Spleen (tissue), 11 donors: ENCODE measurements around the gene CSH1. TPM values are rescaled to one million over a fixed set of nuclear protein-coding genes. Genes with fewer than 3 reads are reported as not detected.
"Not testable (repeated sequence)": the region's sequence is repeated elsewhere in the genome, so short reads cannot be mapped to it uniquely, and the experiment has no call there.

Experiments used
- DNase-seq: peaks from one replicate; pipeline ENCODE4 v3.0.0-alpha.2; 2020
- H3K27ac ChIP-seq, 8 donors: fragments of 200-600 bp; sonication (generic) in 7 of 8; 1 replicate in 4 of 8; 2 replicates in 4 of 8; pipeline versions ENCODE4 v1.5.0 to v1.8.0; 2016 to 2021; ENCODE audit warnings: inconsistent platforms in 4 of 8, mild to moderate bottlenecking in 4 of 8, moderate library complexity in 1 of 8
- H3K27me3 ChIP-seq, 7 donors: fragments of 200-600 bp; sonication (generic) in 6 of 7; replicated peaks in 1 of 7; 1 replicate in 4 of 7; 2 replicates in 3 of 7; pipeline versions ENCODE4 v1.5.0 to v1.8.0; 2016 to 2021; ENCODE audit warnings: inconsistent platforms in 3 of 7, mild to moderate bottlenecking in 1 of 7
- H3K36me3 ChIP-seq, 6 donors: fragments of 200-600 bp; sonication (generic) in 5 of 6; 1 replicate in 4 of 6; 2 replicates in 2 of 6; pipeline versions ENCODE4 v1.5.0 to v1.8.0; 2016 to 2021; ENCODE audit warnings: inconsistent platforms in 2 of 6
- H3K4me1 ChIP-seq, 6 donors: fragments of 200-600 bp; sonication (generic) in 5 of 6; 1 replicate in 3 of 6; 2 replicates in 3 of 6; pipeline versions ENCODE4 v1.5.0 to v1.8.0; 2016 to 2021; ENCODE audit warnings: inconsistent platforms in 3 of 6
- H3K4me3 ChIP-seq, 8 donors: fragments of 200-600 bp; sonication (generic) in 7 of 8; 1 replicate in 4 of 8; 2 replicates in 4 of 8; pipeline versions ENCODE4 v1.5.0 to v1.8.0; 2016 to 2021; ENCODE audit warnings: inconsistent platforms in 4 of 8, mild to moderate bottlenecking in 4 of 8, moderate library complexity in 2 of 8
- H3K9me3 ChIP-seq, 8 donors: fragments of 200-600 bp; sonication (generic) in 7 of 8; 1 replicate in 4 of 8; 2 replicates in 4 of 8; pipeline versions ENCODE4 v1.5.0 to v1.8.0; 2016 to 2021; ENCODE audit warnings: inconsistent platforms in 4 of 8
- CTCF ChIP-seq, 11 experiments: fragments of 200-600 bp in 7 of 11; fragments of 450-650 bp in 4 of 11; sonication (generic) in 4 of 11; IDR thresholded peaks in 8 of 11; conservative IDR thresholded peaks in 3 of 11; 1 replicate in 7 of 11; 2 replicates in 4 of 11; pipeline versions ENCODE4 v1.4.0 to v1.8.0; 2016 to 2021; ENCODE audit warnings: antibody characterized with exemption in 11 of 11, inconsistent platforms in 4 of 11, mild to moderate bottlenecking in 1 of 11
- POLR2A ChIP-seq, 3 donors: fragments of 450-650 bp; IDR thresholded peaks; one replicate each; pipeline ENCODE4 v1.5.1; 2017; ENCODE audit warnings: antibody characterized with exemption in 3 of 3, mild to moderate bottlenecking in 1 of 3
- POLR2AphosphoS5 ChIP-seq, 3 donors: sonication (generic); formaldehyde crosslinking; IDR thresholded peaks; one replicate each; pipeline ENCODE4 v1.5.1; 2017; ENCODE audit warnings: antibody characterized with exemption in 3 of 3
- WGBS, 5 donors: extraction: QIAGEN DNeasy Blood & Tissue Kit in 3 of 5; methylation state at CpG; one replicate each; pipeline versions ENCODE4 v1.1.5 to v1.1.7; 2013 to 2018; 5-methylcytosine and 5-hydroxymethylcytosine counted together
- intact Hi-C: fragments of 100-400 bp; cut with DNase I; formaldehyde crosslinking; loops from one replicate; pipeline ENCODE4 v1.15.0; 2023; ENCODE audit warnings: low total_unique reads
- polyA plus RNA-seq, 3 donors: library from polyadenylated mRNA; stranded (reverse); fragments of 200-250 nt; gene quantifications; one replicate each; pipeline ENCODE4 v1.2.1, GENCODE V29; 2013
- total RNA-seq, 7 donors: library from RNA; depleted of rRNA in 3 of 7; stranded (reverse); fragments of >200 nt in 3 of 7; fragmentation: NEBNext Ultra II Directional in 4 of 7; extraction: Animal tissue kit (Norgen Biotek cat#: 25700) in 4 of 7; gene quantifications; one replicate each; pipeline versions ENCODE4 v1.1.0 to v1.2.1, GENCODE V29; 2016 to 2021
- donor health status: healthy with polysubstance abuse.
- donor health status: DM: no; HTN: no; CAD: no; lungs with moderate emphysema.
- donor health status: DM: no; HTN: no; CAD: no.
- donor health status: Bipolar disorder and iron deficiency.
- donor health status: healthy.
- donor health status: DM: no; HTN: no; CAD: no.
- donor health status: DM: yes; HTN: yes; CAD: no.

The CSH1 gene
- total and polyA plus RNA-seq, 10 donors = not detected

GRCh38 chr17:63927464-63928171, 31.2 kb upstream of the CSH1 start:
- 52 to 64% (median 57%) methylated on average over 6 to 8 of the region's 8 CpGs for WGBS, 5 donors
- peaks cover 47 to 100% (median 85%) of the 10 kb centered on the region in 6 donors for H3K4me1 ChIP-seq
- intact Hi-C loops = loop anchor here (10.0 kb wide), 1 partner anchor 57 kb away; no protein-coding TSS in a partner anchor

GRCh38 chr17:63926164-63926563, 29.8 kb upstream of the CSH1 start:
- no peak for DNase-seq
- Histone ChIP-seq H3K9me3 (no peaks in the 10 kb centered on the region), H3K4me3 (no peak overlapping the region), H3K36me3 (peaks cover 0 to 41% (median 19%) of the 10 kb centered on the region in 6 donors), H3K4me1 (peaks cover 34 to 93% (median 71%) of the 10 kb centered on the region in 6 donors), H3K27ac (peak overlapping the region in 6 of 8 donors; percentile 46 to 94 (median 86)), H3K27me3 (no peaks in the 10 kb centered on the region)
- intact Hi-C loops = loop anchor here (10.0 kb wide), 1 partner anchor 59 kb away; no protein-coding TSS in a partner anchor
- TF ChIP-seq CTCF (IDR thresholded peaks at IDR 0.05 in 8 of 11, conservative IDR thresholded peaks at IDR 0.05 in 3 of 11) (no peak), POLR2A (IDR thresholded peaks at IDR 0.05) (no peak), POLR2AphosphoS5 (IDR thresholded peaks at IDR 0.05) (no peak)
- 82 to 88% (median 84%) methylated on average over 2 of the region's 2 CpGs for WGBS, 5 donors

More at GRCh38 chr17:63927464-63928171, 31.2 kb upstream of the CSH1 start:
- Histone ChIP-seq H3K4me3 (peak overlapping the region in 6 of 8 donors; percentile 59 to 95 (median 74)), H3K36me3 (peaks cover 0 to 41% (median 19%) of the 10 kb centered on the region in 6 donors), H3K27me3 (no peaks in the 10 kb centered on the region), H3K9me3 (no peaks in the 10 kb centered on the region), H3K27ac (peak overlapping the region in 7 of 8 donors; percentile 51 to 94 (median 85))
- peak in 2 of 3 donors; percentile 61 to 72 for TF ChIP-seq POLR2AphosphoS5 (IDR thresholded peaks at IDR 0.05)
- TF ChIP-seq CTCF (IDR thresholded peaks at IDR 0.05 in 8 of 11, conservative IDR thresholded peaks at IDR 0.05 in 3 of 11) = no peak
- TF ChIP-seq POLR2A (IDR thresholded peaks at IDR 0.05) = no peak
- DNase-seq = peak; percentile 79

- WGBS, 5 donors = 49 to 67% (median 54%) methylated on average over 5 of the region's 5 CpGs
- DNase-seq = peak; percentile 90
- H3K27ac ChIP-seq = peak overlapping the region in 6 of 8 donors; percentile 46 to 94 (median 86)
- peak in 1 of 11 experiments; percentile 16 for TF ChIP-seq CTCF (IDR thresholded peaks at IDR 0.05 in 8 of 11, conservative IDR thresholded peaks at IDR 0.05 in 3 of 11)
- peak; percentile 77 to 83 (median 79) for TF ChIP-seq POLR2AphosphoS5 (IDR thresholded peaks at IDR 0.05)
- TF ChIP-seq POLR2A (IDR thresholded peaks at IDR 0.05) = no peak
- H3K36me3 ChIP-seq = peaks cover 0 to 36% (median 19%) of the 10 kb centered on the region in 6 donors
- no peaks in the 10 kb centered on the region for H3K9me3 ChIP-seq
- no peaks in the 10 kb centered on the region for H3K27me3 ChIP-seq
- intact Hi-C loops = loop anchor here (10.0 kb wide), 1 partner anchor 59 kb away; no protein-coding TSS in a partner anchor
- H3K4me1 ChIP-seq = peaks cover 28 to 93% (median 68%) of the 10 kb centered on the region in 6 donors
- peak overlapping the region in 1 of 8 donors; percentile 4 for H3K4me3 ChIP-seq
These were observed 29.2 kb upstream of the CSH1 start for GRCh38 chr17:63925615-63926014.

- DNase-seq, H3K9me3 ChIP-seq, H3K36me3 ChIP-seq, H3K27me3 ChIP-seq: not testable (repeated sequence)
- intact Hi-C loops = loop anchor here (10.0 kb wide), 1 partner anchor 62 kb away; no protein-coding TSS in a partner anchor
- Histone ChIP-seq H3K27ac (peak overlapping the region in 5 of 8 donors; percentile 29 to 92 (median 51)), H3K4me1 (peaks cover 29 to 84% (median 54%) of the 10 kb centered on the region in 6 donors), H3K4me3 (peak overlapping the region in 1 of 8 donors; percentile 38)
- WGBS, 5 donors = 49 to 64% (median 53%) methylated on average over 9 of the region's 9 CpGs
These were observed 26.0 kb upstream of the CSH1 start for GRCh38 chr17:63922402-63922801.

GRCh38 chr17:63920779-63921178, 24.4 kb upstream of the CSH1 start:
- peak overlapping the region in 4 of 8 donors; percentile 33 to 61 (median 50) for H3K27ac ChIP-seq
- intact Hi-C loops = loop anchor here (10.0 kb wide), 1 partner anchor 64 kb away; no protein-coding TSS in a partner anchor
- not testable (repeated sequence) for H3K4me3 ChIP-seq, H3K27me3 ChIP-seq, DNase-seq, H3K36me3 ChIP-seq, H3K9me3 ChIP-seq
- H3K4me1 ChIP-seq = peaks cover 23 to 80% (median 47%) of the 10 kb centered on the region in 6 donors
- 67 to 97% (median 84%) methylated on average over 3 to 5 of the region's 5 CpGs for WGBS, 5 donors

DNA sequence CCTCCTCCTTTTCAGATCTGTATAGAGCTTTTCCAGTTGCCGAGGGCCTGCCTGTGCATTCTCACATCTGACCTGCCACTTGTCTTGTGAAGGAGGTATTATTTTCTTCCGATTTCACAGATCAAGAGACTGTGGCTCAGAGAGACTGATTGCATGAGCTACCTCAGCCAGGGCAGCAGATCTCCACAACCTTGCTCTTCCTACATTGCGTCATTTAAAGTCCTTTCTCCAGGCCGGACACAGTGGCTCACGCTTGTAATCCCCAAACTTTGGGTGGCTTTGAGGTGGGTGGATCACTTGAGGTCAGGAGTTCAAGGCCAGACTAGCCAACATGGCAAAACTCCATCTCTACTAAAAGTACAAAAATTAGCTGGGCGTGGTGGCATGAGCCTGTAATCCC, 23.7 kb upstream of the CSH1 start:
- intact Hi-C loops = loop anchor here (10.0 kb wide), 1 partner anchor 65 kb away; no protein-coding TSS in a partner anchor
- not testable (repeated sequence) for H3K9me3 ChIP-seq, H3K27me3 ChIP-seq, H3K4me3 ChIP-seq, H3K36me3 ChIP-seq, DNase-seq
- 64 to 83% (median 78%) methylated on average over 6 of the region's 6 CpGs for WGBS, 5 donors
- Histone ChIP-seq H3K4me1 (peaks cover 22 to 78% (median 44%) of the 10 kb centered on the region in 6 donors), H3K27ac (peak overlapping the region in 5 of 8 donors; percentile 33 to 61 (median 40))
